Caco-2 (cell line): Measurements from ENCODE around the gene LTO1. TPM values are rescaled to one million over a fixed set of nuclear protein-coding genes. Genes with fewer than 3 reads are reported as not detected.

Experiments used
- BruUV-seq: library from RNA; stranded (reverse); fragments of 400-500 nt; replicated peaks from 2 replicates; lab custom pipeline; 2021; lab: Mats Ljungman, UMichigan
- CTCF ChIA-PET: fragments of 300-600 bp; sonication (Branson Sonifier 250); formaldehyde crosslinking; loops from one replicate; lab custom pipeline; 2022; ENCODE audit warnings: antibody characterized with exemption; lab: Charles Lee
- POLR2A ChIA-PET: fragments of 300-600 bp; sonication (Branson Sonifier 250); formaldehyde crosslinking; loops from one replicate; lab custom pipeline; 2022; ENCODE audit warnings: antibody characterized with exemption; lab: Charles Lee
- DNase-seq, 2 experiments: peaks; one replicate each; pipeline versions ENCODE4 v3.0.0 to v3.0.0-alpha.2; 2020 to 2022
- H3K27me3 ChIP-seq: replicated peaks from 2 replicates; pipeline ENCODE4 v1.6.0; 2011; ENCODE audit warnings: low read length; ENCODE audit not compliant: control insufficient read depth, insufficient read depth
- H3K36me3 ChIP-seq: 2 replicates; pipeline ENCODE4 v1.5.1; 2011; ENCODE audit warnings: low read length; ENCODE audit not compliant: control insufficient read depth, insufficient read depth
- H3K4me1 ChIP-seq: fragments of 250-450 bp; sonication (Bioruptor Pico); 2 replicates; pipeline ENCODE4 v1.5.1; 2020; ENCODE audit warnings: mild to moderate bottlenecking
- H3K4me3 ChIP-seq: 2 replicates; pipeline ENCODE4 v1.5.1; 2011; ENCODE audit warnings: low read depth, mild to moderate bottlenecking, control low read depth, low read length
- H3K9me3 ChIP-seq: fragments of 250-450 bp; sonication (Bioruptor Pico); 2 replicates; pipeline ENCODE4 v1.5.1; 2020; ENCODE audit warnings: mild to moderate bottlenecking, moderate library complexity
- H3K27ac Mint-ChIP-seq: one replicate; pipeline ENCODE4 v1.8.0; 2022; ENCODE audit warnings: mixed read lengths; ENCODE audit not compliant: unreplicated experiment
- H3K27me3 Mint-ChIP-seq: one replicate; pipeline ENCODE4 v1.8.0; 2022; ENCODE audit warnings: mixed read lengths; ENCODE audit not compliant: insufficient read depth, unreplicated experiment
- H3K36me3 Mint-ChIP-seq: one replicate; pipeline ENCODE4 v1.8.0; 2022; ENCODE audit warnings: mild to moderate bottlenecking, mixed read lengths; ENCODE audit not compliant: insufficient read depth, unreplicated experiment
- H3K4me1 Mint-ChIP-seq: one replicate; pipeline ENCODE4 v1.8.0; 2022; ENCODE audit warnings: low read depth, mixed read lengths; ENCODE audit not compliant: unreplicated experiment
- H3K4me3 Mint-ChIP-seq: one replicate; pipeline ENCODE4 v1.8.0; 2022; ENCODE audit warnings: mild to moderate bottlenecking, moderate library complexity, mixed read lengths; ENCODE audit not compliant: unreplicated experiment
- H3K9me3 Mint-ChIP-seq: one replicate; pipeline ENCODE4 v1.8.0; 2022; ENCODE audit warnings: mixed read lengths; ENCODE audit not compliant: unreplicated experiment
- CTCF ChIP-seq, 2 experiments: fragments of 200-600 bp in 1 of 2; IDR thresholded peaks; 1 replicate in 1 of 2; 2 replicates in 1 of 2; pipeline versions ENCODE4 v1.5.1 to v1.8.0; 2011 to 2022; ENCODE audit warnings: antibody characterized with exemption in 1 of 2, control low read depth in 1 of 2, inconsistent platforms in 1 of 2, low read depth in 1 of 2, low read length in 1 of 2, mild to moderate bottlenecking in 1 of 2, moderate library complexity in 1 of 2; ENCODE audit not compliant: insufficient read depth in 1 of 2, severe bottlenecking in 1 of 2, unreplicated experiment in 1 of 2
- intact Hi-C: fragments of 100-400 bp; cut with micrococcal nuclease; formaldehyde crosslinking; loops from one replicate; pipeline ENCODE4 v1.10.0; 2022; ENCODE audit not compliant: unreplicated experiment
- total RNA-seq: library from RNA; stranded (reverse); gene quantifications from 2 replicates; pipeline ENCODE4 v1.2.3, GENCODE V29; 2022

The LTO1 gene
- total RNA-seq, 1 experiment from 2014 or later = 49.3 TPM

- POLR2A ChIA-PET = no interaction called here
- H3K27me3 ChIP-seq = no peaks in the 10 kb centered on the region
- H3K4me1 ChIP-seq = peaks cover 32% of the 10 kb centered on the region
- H3K27ac Mint-ChIP-seq = peak overlapping the region; percentile 37
- no peaks in the 10 kb centered on the region for H3K9me3 ChIP-seq
- no TSS peak for BruUV-seq
- peaks cover 20% of the 10 kb centered on the region for H3K4me1 Mint-ChIP-seq
- H3K36me3 ChIP-seq = no peaks in the 10 kb centered on the region
- no peaks in the 10 kb centered on the region for H3K27me3 Mint-ChIP-seq
- peak overlapping the region; percentile 17 for H3K4me3 Mint-ChIP-seq
- no peaks in the 10 kb centered on the region for H3K36me3 Mint-ChIP-seq
- H3K4me3 ChIP-seq = no peak overlapping the region
- intact Hi-C loops = no loop called here
- no peak for TF ChIP-seq CTCF (IDR thresholded peaks at IDR 0.05; ENCODE audit: insufficient read depth in 1 of 2, low read depth in 1 of 2, low read length in 1 of 2, severe bottlenecking in 1 of 2, unreplicated experiment in 1 of 2)
- no peaks in the 10 kb centered on the region for H3K9me3 Mint-ChIP-seq
- DNase-seq = peak; percentile 42 to 75
- CTCF ChIA-PET = interaction anchor here (1.1 kb wide), 1 partner anchor 10 kb away, joined by 3 read pairs; no protein-coding TSS in a partner anchor
Measured at GRCh38 chr11:69705901-69706787, 31.0 kb upstream of the LTO1 start.

- Histone ChIP-seq H3K27me3 (no peaks in the 10 kb centered on the region), H3K9me3 (no peaks in the 10 kb centered on the region), H3K4me3 (no peak overlapping the region), H3K36me3 (no peaks in the 10 kb centered on the region), H3K4me1 (peaks cover 39% of the 10 kb centered on the region)
- no TSS peak for BruUV-seq
- peaks cover 27% of the 10 kb centered on the region for H3K4me1 Mint-ChIP-seq
- H3K27ac Mint-ChIP-seq = no peak overlapping the region
- intact Hi-C loops = no loop called here
- no peaks in the 10 kb centered on the region for H3K9me3 Mint-ChIP-seq
- DNase-seq = no peak
- ChIA-PET POLR2A (no interaction called here), CTCF (interaction anchor here (1.1 kb wide), 1 partner anchor 11 kb away, joined by 3 read pairs; no protein-coding TSS in a partner anchor)
- peaks cover 2% of the 10 kb centered on the region for H3K36me3 Mint-ChIP-seq
- peak overlapping the region; percentile 17 for H3K4me3 Mint-ChIP-seq
- H3K27me3 Mint-ChIP-seq = no peaks in the 10 kb centered on the region
- no peak for TF ChIP-seq CTCF (IDR thresholded peaks at IDR 0.05; ENCODE audit: insufficient read depth in 1 of 2, low read depth in 1 of 2, low read length in 1 of 2, severe bottlenecking in 1 of 2, unreplicated experiment in 1 of 2)
Measured at GRCh38 chr11:69705351-69705811, 30.2 kb upstream of the LTO1 start.

GRCh38 chr11:69704508-69705253 is 29.5 kb upstream of the LTO1 start:
- no TSS peak for BruUV-seq
- H3K4me1 ChIP-seq = peaks cover 39% of the 10 kb centered on the region
- H3K4me3 Mint-ChIP-seq = peak overlapping the region; percentile 75
- ChIA-PET CTCF (interaction anchor here (0.6 to 1.1 kb wide), 2 partner anchors 12 to 187 kb away, joined by 3 read pairs; no protein-coding TSS in a partner anchor), POLR2A (no interaction called here)
- peak; percentile 44 to 46 for TF ChIP-seq CTCF (IDR thresholded peaks at IDR 0.05; ENCODE audit: insufficient read depth in 1 of 2, low read depth in 1 of 2, low read length in 1 of 2, severe bottlenecking in 1 of 2, unreplicated experiment in 1 of 2)
- H3K27ac Mint-ChIP-seq = no peak overlapping the region
- peaks cover 4% of the 10 kb centered on the region for H3K36me3 Mint-ChIP-seq
- intact Hi-C loops = no loop called here
- H3K9me3 Mint-ChIP-seq = no peaks in the 10 kb centered on the region
- H3K27me3 ChIP-seq = no peaks in the 10 kb centered on the region
- peaks cover 30% of the 10 kb centered on the region for H3K4me1 Mint-ChIP-seq
- H3K27me3 Mint-ChIP-seq = no peaks in the 10 kb centered on the region
- peak in 1 of 2 experiments; percentile 45 for DNase-seq
- H3K36me3 ChIP-seq = no peaks in the 10 kb centered on the region
- peak overlapping the region; percentile 43 for H3K4me3 ChIP-seq
- H3K9me3 ChIP-seq = no peaks in the 10 kb centered on the region
